ENCODE results near the gene COMMD10.

The COMMD10 gene

GRCh38 chr5:116144991-116145390 is 60.2 kb downstream of the COMMD10 start:
- TF ChIP-seq FOXP2 (optimal IDR thresholded peaks at IDR 0.05; ENCODE audit: control extremely low read depth, extremely low read length, insufficient read depth) (no peak), EZH2 (IDR thresholded peaks at IDR 0.05) (no peak), POLR2AphosphoS5 (IDR thresholded peaks at IDR 0.05; ENCODE audit: borderline replicate concordance, low read depth, low read length) (no peak)
- no peaks in the 10 kb centered on the region for H3K9me3 ChIP-seq (ENCODE audit: low read depth, low read length)
- H3K4me3 ChIP-seq: no peak overlapping the region
- H3K27ac ChIP-seq: no peak overlapping the region
- peaks cover 4% of the 10 kb centered on the region; the same call in 1 of the 2 replicates for H3K36me3 ChIP-seq (ENCODE audit: insufficient read depth, low read length)
- no peak overlapping the region for H3K9ac ChIP-seq (ENCODE audit: insufficient read length)
- DNase-seq (ENCODE audit: low read depth, low spot score): no peak

GRCh38 chr5:116145416-116145815 is 60.6 kb downstream of the COMMD10 start:
- Histone ChIP-seq H3K36me3 (ENCODE audit: insufficient read depth, low read length) (peaks cover 4% of the 10 kb centered on the region; the same call in 1 of the 2 replicates), H3K4me3 (no peak overlapping the region), H3K27ac (no peak overlapping the region), H3K9ac (ENCODE audit: insufficient read length) (no peak overlapping the region), H3K9me3 (ENCODE audit: low read depth, low read length) (no peaks in the 10 kb centered on the region)
- no peak for DNase-seq (ENCODE audit: low read depth, low spot score)
- TF ChIP-seq EZH2 (IDR thresholded peaks at IDR 0.05) (no peak), POLR2AphosphoS5 (IDR thresholded peaks at IDR 0.05; ENCODE audit: borderline replicate concordance, low read depth, low read length) (no peak), FOXP2 (optimal IDR thresholded peaks at IDR 0.05; ENCODE audit: control extremely low read depth, extremely low read length, insufficient read depth) (no peak)

GRCh38 chr5:116152169-116152568 is 67.3 kb downstream of the COMMD10 start:
- DNase-seq (ENCODE audit: low read depth, low spot score): no peak
- TF ChIP-seq EZH2 (IDR thresholded peaks at IDR 0.05): no peak
- Histone ChIP-seq H3K9me3 (ENCODE audit: low read depth, low read length) (no peaks in the 10 kb centered on the region), H3K27ac (no peak overlapping the region), H3K9ac (ENCODE audit: insufficient read length) (no peak overlapping the region), H3K36me3 (ENCODE audit: insufficient read depth, low read length) (no peaks in the 10 kb centered on the region), H3K4me3 (no peak overlapping the region)

GRCh38 chr5:116153687-116154174 is 68.9 kb downstream of the COMMD10 start:
- no peak overlapping the region for H3K4me3 ChIP-seq
- DNase-seq (ENCODE audit: low read depth, low spot score): no peak
- no peak for TF ChIP-seq POLR2AphosphoS5 (IDR thresholded peaks at IDR 0.05; ENCODE audit: borderline replicate concordance, low read depth, low read length)
- H3K9ac ChIP-seq (ENCODE audit: insufficient read length): no peak overlapping the region
- no peaks in the 10 kb centered on the region for H3K9me3 ChIP-seq (ENCODE audit: low read depth, low read length)
- H3K27ac ChIP-seq: no peak overlapping the region
- H3K36me3 ChIP-seq (ENCODE audit: insufficient read depth, low read length): no peaks in the 10 kb centered on the region

GRCh38 chr5:116154252-116154651 is 69.4 kb downstream of the COMMD10 start:
- Histone ChIP-seq H3K9me3 (ENCODE audit: low read depth, low read length) (no peaks in the 10 kb centered on the region), H3K4me3 (no peak overlapping the region), H3K9ac (ENCODE audit: insufficient read length) (no peak overlapping the region), H3K36me3 (ENCODE audit: insufficient read depth, low read length) (no peaks in the 10 kb centered on the region), H3K27ac (no peak overlapping the region)
- DNase-seq (ENCODE audit: low read depth, low spot score): no peak
- TF ChIP-seq FOXP2 (optimal IDR thresholded peaks at IDR 0.05; ENCODE audit: control extremely low read depth, extremely low read length, insufficient read depth): no peak
- no peak for TF ChIP-seq EZH2 (IDR thresholded peaks at IDR 0.05)
- no peak for TF ChIP-seq POLR2AphosphoS5 (IDR thresholded peaks at IDR 0.05; ENCODE audit: borderline replicate concordance, low read depth, low read length)

- H3K27ac ChIP-seq: no peak overlapping the region
- TF ChIP-seq FOXP2 (optimal IDR thresholded peaks at IDR 0.05; ENCODE audit: control extremely low read depth, extremely low read length, insufficient read depth): no peak
- TF ChIP-seq POLR2AphosphoS5 (IDR thresholded peaks at IDR 0.05; ENCODE audit: borderline replicate concordance, low read depth, low read length): no peak
- no peak for TF ChIP-seq EZH2 (IDR thresholded peaks at IDR 0.05)
- no peak overlapping the region for H3K9ac ChIP-seq (ENCODE audit: insufficient read length)
- no peaks in the 10 kb centered on the region for H3K9me3 ChIP-seq (ENCODE audit: low read depth, low read length)
- no peak overlapping the region for H3K4me3 ChIP-seq
- DNase-seq (ENCODE audit: low read depth, low spot score): no peak
- H3K36me3 ChIP-seq (ENCODE audit: insufficient read depth, low read length): no peaks in the 10 kb centered on the region
Measured at GRCh38 chr5:116154931-116155330, 70.1 kb downstream of the COMMD10 start.

- TF ChIP-seq FOXP2 (optimal IDR thresholded peaks at IDR 0.05; ENCODE audit: control extremely low read depth, extremely low read length, insufficient read depth) (no peak), POLR2AphosphoS5 (IDR thresholded peaks at IDR 0.05; ENCODE audit: borderline replicate concordance, low read depth, low read length) (no peak), EZH2 (IDR thresholded peaks at IDR 0.05) (no peak)
- no peaks in the 10 kb centered on the region for H3K9me3 ChIP-seq (ENCODE audit: low read depth, low read length)
- H3K27ac ChIP-seq: no peak overlapping the region
Measured at GRCh38 chr5:116157902-116158301, 73.1 kb downstream of the COMMD10 start.

GRCh38 chr5:116159006-116159405 is 74.2 kb downstream of the COMMD10 start:
- no peak for DNase-seq (ENCODE audit: low read depth, low spot score)
- Histone ChIP-seq H3K9ac (ENCODE audit: insufficient read length) (no peak overlapping the region), H3K36me3 (ENCODE audit: insufficient read depth, low read length) (no peaks in the 10 kb centered on the region), H3K9me3 (ENCODE audit: low read depth, low read length) (no peaks in the 10 kb centered on the region), H3K27ac (no peak overlapping the region), H3K4me3 (no peak overlapping the region)
- TF ChIP-seq POLR2AphosphoS5 (IDR thresholded peaks at IDR 0.05; ENCODE audit: borderline replicate concordance, low read depth, low read length) (no peak), EZH2 (IDR thresholded peaks at IDR 0.05) (no peak), FOXP2 (optimal IDR thresholded peaks at IDR 0.05; ENCODE audit: control extremely low read depth, extremely low read length, insufficient read depth) (no peak)

More at GRCh38 chr5:116157902-116158301, 73.1 kb downstream of the COMMD10 start:
- H3K36me3 ChIP-seq (ENCODE audit: insufficient read depth, low read length): no peaks in the 10 kb centered on the region
- DNase-seq (ENCODE audit: low read depth, low spot score): no peak
- H3K9ac ChIP-seq (ENCODE audit: insufficient read length): no peak overlapping the region
- no peak overlapping the region for H3K4me3 ChIP-seq

- Histone ChIP-seq H3K36me3 (ENCODE audit: insufficient read depth, low read length) (no peaks in the 10 kb centered on the region), H3K9me3 (ENCODE audit: low read depth, low read length) (no peaks in the 10 kb centered on the region), H3K27ac (no peak overlapping the region), H3K9ac (ENCODE audit: insufficient read length) (no peak overlapping the region), H3K4me3 (no peak overlapping the region)
- no peak for DNase-seq (ENCODE audit: low read depth, low spot score)
- TF ChIP-seq EZH2 (IDR thresholded peaks at IDR 0.05): no peak
- no peak for TF ChIP-seq POLR2AphosphoS5 (IDR thresholded peaks at IDR 0.05; ENCODE audit: borderline replicate concordance, low read depth, low read length)
- TF ChIP-seq FOXP2 (optimal IDR thresholded peaks at IDR 0.05; ENCODE audit: control extremely low read depth, extremely low read length, insufficient read depth): no peak
Measured at GRCh38 chr5:116174111-116174510, 89.3 kb downstream of the COMMD10 start.
